Spleen (tissue), 11 donors: ENCODE results near the gene ADAM8. TPM values are rescaled to one million over a fixed set of nuclear protein-coding genes. Genes with fewer than 3 reads are reported as not detected.

Experiments
- DNase-seq: peaks from one replicate; pipeline ENCODE4 v3.0.0-alpha.2; 2020
- H3K27ac ChIP-seq, 8 donors: fragments of 200-600 bp; sonication (generic) in 7 of 8; 1 replicate in 4 of 8; 2 replicates in 4 of 8; pipeline versions ENCODE4 v1.5.0 to v1.8.0; 2016 to 2021; ENCODE audit warnings: inconsistent platforms in 4 of 8, mild to moderate bottlenecking in 4 of 8, moderate library complexity in 1 of 8
- H3K27me3 ChIP-seq, 7 donors: fragments of 200-600 bp; sonication (generic) in 6 of 7; replicated peaks in 1 of 7; 1 replicate in 4 of 7; 2 replicates in 3 of 7; pipeline versions ENCODE4 v1.5.0 to v1.8.0; 2016 to 2021; ENCODE audit warnings: inconsistent platforms in 3 of 7, mild to moderate bottlenecking in 1 of 7
- H3K36me3 ChIP-seq, 6 donors: fragments of 200-600 bp; sonication (generic) in 5 of 6; 1 replicate in 4 of 6; 2 replicates in 2 of 6; pipeline versions ENCODE4 v1.5.0 to v1.8.0; 2016 to 2021; ENCODE audit warnings: inconsistent platforms in 2 of 6
- H3K4me1 ChIP-seq, 6 donors: fragments of 200-600 bp; sonication (generic) in 5 of 6; 1 replicate in 3 of 6; 2 replicates in 3 of 6; pipeline versions ENCODE4 v1.5.0 to v1.8.0; 2016 to 2021; ENCODE audit warnings: inconsistent platforms in 3 of 6
- H3K4me3 ChIP-seq, 8 donors: fragments of 200-600 bp; sonication (generic) in 7 of 8; 1 replicate in 4 of 8; 2 replicates in 4 of 8; pipeline versions ENCODE4 v1.5.0 to v1.8.0; 2016 to 2021; ENCODE audit warnings: inconsistent platforms in 4 of 8, mild to moderate bottlenecking in 4 of 8, moderate library complexity in 2 of 8
- H3K9me3 ChIP-seq, 8 donors: fragments of 200-600 bp; sonication (generic) in 7 of 8; 1 replicate in 4 of 8; 2 replicates in 4 of 8; pipeline versions ENCODE4 v1.5.0 to v1.8.0; 2016 to 2021; ENCODE audit warnings: inconsistent platforms in 4 of 8
- CTCF ChIP-seq, 11 experiments: fragments of 200-600 bp in 7 of 11; fragments of 450-650 bp in 4 of 11; sonication (generic) in 4 of 11; IDR thresholded peaks in 8 of 11; conservative IDR thresholded peaks in 3 of 11; 1 replicate in 7 of 11; 2 replicates in 4 of 11; pipeline versions ENCODE4 v1.4.0 to v1.8.0; 2016 to 2021; ENCODE audit warnings: antibody characterized with exemption in 11 of 11, inconsistent platforms in 4 of 11, mild to moderate bottlenecking in 1 of 11
- POLR2A ChIP-seq, 3 donors: fragments of 450-650 bp; IDR thresholded peaks; one replicate each; pipeline ENCODE4 v1.5.1; 2017; ENCODE audit warnings: antibody characterized with exemption in 3 of 3, mild to moderate bottlenecking in 1 of 3
- POLR2AphosphoS5 ChIP-seq, 3 donors: sonication (generic); formaldehyde crosslinking; IDR thresholded peaks; one replicate each; pipeline ENCODE4 v1.5.1; 2017; ENCODE audit warnings: antibody characterized with exemption in 3 of 3
- WGBS, 5 donors: extraction: QIAGEN DNeasy Blood & Tissue Kit in 3 of 5; methylation state at CpG; one replicate each; pipeline versions ENCODE4 v1.1.5 to v1.1.7; 2013 to 2018; 5-methylcytosine and 5-hydroxymethylcytosine counted together
- intact Hi-C: fragments of 100-400 bp; cut with DNase I; formaldehyde crosslinking; loops from one replicate; pipeline ENCODE4 v1.15.0; 2023; ENCODE audit warnings: low total_unique reads
- polyA plus RNA-seq, 3 donors: library from polyadenylated mRNA; stranded (reverse); fragments of 200-250 nt; gene quantifications; one replicate each; pipeline ENCODE4 v1.2.1, GENCODE V29; 2013
- total RNA-seq, 7 donors: library from RNA; depleted of rRNA in 3 of 7; stranded (reverse); fragments of >200 nt in 3 of 7; fragmentation: NEBNext Ultra II Directional in 4 of 7; extraction: Animal tissue kit (Norgen Biotek cat#: 25700) in 4 of 7; gene quantifications; one replicate each; pipeline versions ENCODE4 v1.1.0 to v1.2.1, GENCODE V29; 2016 to 2021
- donor health status: healthy with polysubstance abuse.
- donor health status: DM: no; HTN: no; CAD: no; lungs with moderate emphysema.
- donor health status: DM: no; HTN: no; CAD: no.
- donor health status: Bipolar disorder and iron deficiency.
- donor health status: healthy.
- donor health status: DM: no; HTN: no; CAD: no.
- donor health status: DM: yes; HTN: yes; CAD: no.

The ADAM8 gene
- total and polyA plus RNA-seq, 10 donors, result 10.1 to 177 (median 67.8) TPM

GRCh38 chr10:133270204-133270603 is 6.5 kb downstream of the ADAM8 start:
- H3K27me3 ChIP-seq, result peaks cover 0 to 8% (median 0%) of the 10 kb centered on the region in 7 donors
- no peak overlapping the region for H3K4me3 ChIP-seq
- no peak for DNase-seq
- H3K27ac ChIP-seq, result no peak overlapping the region
- 87 to 94% (median 92%) methylated on average over 8 to 20 of the region's 20 CpGs for WGBS, 5 donors
- no peaks in the 10 kb centered on the region for H3K9me3 ChIP-seq
- peaks cover 0 to 36% (median 13%) of the 10 kb centered on the region in 6 donors for H3K4me1 ChIP-seq
- intact Hi-C loops, result no loop called here
- H3K36me3 ChIP-seq, result peaks cover 0 to 87% (median 69%) of the 10 kb centered on the region in 6 donors
- no peak for TF ChIP-seq POLR2A (IDR thresholded peaks at IDR 0.05)
- peak in 1 of 3 donors; percentile 34 for TF ChIP-seq POLR2AphosphoS5 (IDR thresholded peaks at IDR 0.05)
- no peak for TF ChIP-seq CTCF (IDR thresholded peaks at IDR 0.05 in 8 of 11, conservative IDR thresholded peaks at IDR 0.05 in 3 of 11)

- no peaks in the 10 kb centered on the region for H3K9me3 ChIP-seq
- peaks cover 0 to 87% (median 69%) of the 10 kb centered on the region in 6 donors for H3K36me3 ChIP-seq
- intact Hi-C loops, result no loop called here
- H3K4me1 ChIP-seq, result peaks cover 0 to 34% (median 8%) of the 10 kb centered on the region in 6 donors
- no peak for TF ChIP-seq POLR2A (IDR thresholded peaks at IDR 0.05)
- peak in 1 of 3 donors; percentile 39 for TF ChIP-seq POLR2AphosphoS5 (IDR thresholded peaks at IDR 0.05)
- TF ChIP-seq CTCF (IDR thresholded peaks at IDR 0.05 in 8 of 11, conservative IDR thresholded peaks at IDR 0.05 in 3 of 11), result no peak
- no peak overlapping the region for H3K4me3 ChIP-seq
- DNase-seq, result peak; percentile 76
- H3K27ac ChIP-seq, result no peak overlapping the region
- no peaks in the 10 kb centered on the region for H3K27me3 ChIP-seq
- 76 to 93% (median 89%) methylated on average over 5 to 26 of the region's 26 CpGs; no CpG with 5 or more reads in 1 of the 5 donors for WGBS, 5 donors
Observed at GRCh38 chr10:133269367-133269766, 7.3 kb downstream of the ADAM8 start.

- Histone ChIP-seq H3K27me3 (no peaks in the 10 kb centered on the region), H3K9me3 (no peaks in the 10 kb centered on the region), H3K36me3 (peaks cover 0 to 84% (median 64%) of the 10 kb centered on the region in 6 donors), H3K4me1 (peaks cover 0 to 34% (median 9%) of the 10 kb centered on the region in 6 donors), H3K4me3 (no peak overlapping the region), H3K27ac (no peak overlapping the region)
- no peak for DNase-seq
- WGBS, 5 donors, result 89 to 96% (median 93%) methylated on average over 19 to 22 of the region's 22 CpGs
- intact Hi-C loops, result no loop called here
- TF ChIP-seq POLR2A (IDR thresholded peaks at IDR 0.05), result no peak
- TF ChIP-seq CTCF (IDR thresholded peaks at IDR 0.05 in 8 of 11, conservative IDR thresholded peaks at IDR 0.05 in 3 of 11), result no peak
- no peak for TF ChIP-seq POLR2AphosphoS5 (IDR thresholded peaks at IDR 0.05)
Observed at GRCh38 chr10:133268532-133268931, 8.1 kb downstream of the ADAM8 start.

- no peak for TF ChIP-seq POLR2AphosphoS5 (IDR thresholded peaks at IDR 0.05)
- TF ChIP-seq CTCF (IDR thresholded peaks at IDR 0.05 in 8 of 11, conservative IDR thresholded peaks at IDR 0.05 in 3 of 11), result no peak
- no peak for TF ChIP-seq POLR2A (IDR thresholded peaks at IDR 0.05)
- Histone ChIP-seq H3K4me1 (peaks cover 0 to 34% (median 13%) of the 10 kb centered on the region in 6 donors), H3K27me3 (no peaks in the 10 kb centered on the region), H3K4me3 (no peak overlapping the region), H3K36me3 (peaks cover 0 to 84% (median 58%) of the 10 kb centered on the region in 6 donors), H3K9me3 (no peaks in the 10 kb centered on the region), H3K27ac (no peak overlapping the region)
- intact Hi-C loops, result no loop called here
- DNase-seq, result peak; percentile 82
- WGBS, 5 donors, result 88 to 97% (median 92%) methylated on average over 11 to 22 of the region's 22 CpGs
Observed at GRCh38 chr10:133267829-133268228, 8.8 kb downstream of the ADAM8 start.
